Natural killer cell (primary cell): ENCODE results near the gene SLAMF8. TPM values are rescaled to one million over a fixed set of nuclear protein-coding genes. Genes with fewer than 3 reads are reported as not detected.

Experiments
- ATAC-seq, 3 donors: fragments of 150-1000 bp in 2 of 3; fragments of 200-7000 bp in 1 of 3; cut with Tn5 transposase; 1 replicate in 1 of 3; 2 replicates in 2 of 3; pipeline ENCODE4 v1.10.0; 2021; ENCODE audit warnings: mild to moderate bottlenecking in 2 of 3, moderate library complexity in 2 of 3
- DNase-seq, 2 donors: peaks; one replicate each; pipeline versions ENCODE4 v3.0.0 to v3.0.0-alpha.2; 2013 to 2021; ENCODE audit warnings: mixed read lengths in 1 of 2
- H3K27ac ChIP-seq: one replicate; pipeline ENCODE4 v1.5.1; 2013; ENCODE audit warnings: mild to moderate bottlenecking, low read length
- H3K27me3 ChIP-seq: one replicate; pipeline ENCODE4 v1.6.1; 2013; ENCODE audit warnings: low read length; ENCODE audit not compliant: control insufficient read depth, insufficient read depth
- H3K36me3 ChIP-seq: one replicate; pipeline ENCODE4 v1.6.1; 2013; ENCODE audit warnings: low read length; ENCODE audit not compliant: control insufficient read depth, insufficient read depth
- H3K4me1 ChIP-seq: one replicate; pipeline ENCODE4 v1.6.1; 2013; ENCODE audit warnings: low read length; ENCODE audit not compliant: control insufficient read depth, insufficient read depth
- H3K4me3 ChIP-seq: one replicate; pipeline ENCODE4 v1.5.1; 2013; ENCODE audit warnings: low read length
- H3K9me3 ChIP-seq: one replicate; pipeline ENCODE4 v1.6.1; 2013; ENCODE audit warnings: low read length; ENCODE audit not compliant: control insufficient read depth, insufficient read depth
- H3K27ac Mint-ChIP-seq, 2 donors: one replicate each; pipeline ENCODE4 v1.8.0; 2022; ENCODE audit warnings: mild to moderate bottlenecking in 2 of 2, mixed read lengths in 2 of 2, moderate library complexity in 1 of 2
- H3K27me3 Mint-ChIP-seq, 2 donors: one replicate each; pipeline ENCODE4 v1.8.0; 2022; ENCODE audit warnings: low read depth in 2 of 2, mixed read lengths in 2 of 2
- H3K36me3 Mint-ChIP-seq: one replicate; pipeline ENCODE4 v1.8.0; 2022; ENCODE audit warnings: mixed read lengths
- H3K4me1 Mint-ChIP-seq, 2 donors: one replicate each; pipeline ENCODE4 v1.8.0; 2022; ENCODE audit warnings: mixed read lengths in 2 of 2
- H3K4me3 Mint-ChIP-seq: one replicate; pipeline ENCODE4 v1.8.0; 2022; ENCODE audit warnings: mild to moderate bottlenecking, moderate library complexity, mixed read lengths
- H3K9me3 Mint-ChIP-seq, 2 donors: one replicate each; pipeline ENCODE4 v1.8.0; 2022; ENCODE audit warnings: mixed read lengths in 2 of 2
- CTCF ChIP-seq: fragments of 200-600 bp; IDR thresholded peaks from one replicate; pipeline ENCODE4 v1.8.0; 2022; ENCODE audit warnings: antibody characterized with exemption
- WGBS: methylation state at CpG from one replicate; pipeline ENCODE4 v1.1.7; 2013; ENCODE audit warnings: missing lambda C conversion rate; ENCODE audit not compliant: insufficient coverage; 5-methylcytosine and 5-hydroxymethylcytosine counted together
- intact Hi-C: fragments of 100-400 bp; cut with micrococcal nuclease; formaldehyde crosslinking; loops from one replicate; pipeline ENCODE4 v1.14.2; 2022
- total RNA-seq, 4 donors: library from RNA; stranded (reverse); fragments of 120-200 nt in 1 of 4; gene quantifications; one replicate each; pipeline versions ENCODE4 v1.2.3 to v1.2.4, GENCODE V29; 2013 to 2022

Gene SLAMF8
- total RNA-seq, 3 donors from 2014 or later (not counting 1 experiment from before 2014, with no cell fraction given) = 0.64 to 4.4 (median 2.8) TPM

- Mint-ChIP-seq H3K27me3 (peaks cover 20 to 25% of the 10 kb centered on the region in 2 donors), H3K27ac (peak overlapping the region; percentile 90 to 92), H3K9me3 (peaks cover 5 to 6% of the 10 kb centered on the region in 2 donors), H3K4me3 (peak overlapping the region; percentile 62), H3K36me3 (peaks cover 10% of the 10 kb centered on the region), H3K4me1 (peaks cover 80 to 87% of the 10 kb centered on the region in 2 donors)
- Histone ChIP-seq H3K27me3 (no peaks in the 10 kb centered on the region), H3K9me3 (peaks cover 24% of the 10 kb centered on the region), H3K36me3 (no peaks in the 10 kb centered on the region), H3K27ac (peak overlapping the region; percentile 42), H3K4me3 (peak overlapping the region; percentile 3), H3K4me1 (peaks cover 81% of the 10 kb centered on the region)
- intact Hi-C loops = loop anchor here (2.0 to 10.0 kb wide), 2 partner anchors 26 to 1248 kb away; no protein-coding TSS in a partner anchor
- WGBS = 58% methylated on average over 6 of the region's 6 CpGs
- ATAC-seq = peak; percentile 54 to 60 (median 59)
- no peak for TF ChIP-seq CTCF
- DNase-seq = peak; percentile 23 to 47
Measured at GRCh38 chr1:159827102-159827490, 423 bp downstream of the SLAMF8 start.

GRCh38 chr1:159827549-159827948, 876 bp downstream of the SLAMF8 start:
- ATAC-seq (peak in 2 of 3 donors; percentile 24 to 25), DNase-seq (peak in 1 of 2 donors; percentile 72)
- H3K27ac Mint-ChIP-seq = peak overlapping the region; percentile 90 to 92
- H3K9me3 Mint-ChIP-seq = peaks cover 5 to 6% of the 10 kb centered on the region in 2 donors
- H3K27me3 Mint-ChIP-seq = peaks cover 20 to 24% of the 10 kb centered on the region in 2 donors
- 35% methylated on average over 2 of the region's 3 CpGs for WGBS
- Histone ChIP-seq H3K4me1 (peaks cover 78% of the 10 kb centered on the region), H3K4me3 (no peak overlapping the region), H3K27ac (peak overlapping the region; percentile 42), H3K27me3 (no peaks in the 10 kb centered on the region), H3K9me3 (peaks cover 24% of the 10 kb centered on the region), H3K36me3 (no peaks in the 10 kb centered on the region)
- TF ChIP-seq CTCF = no peak
- H3K4me3 Mint-ChIP-seq = peak overlapping the region; percentile 62
- peaks cover 10% of the 10 kb centered on the region for H3K36me3 Mint-ChIP-seq
- intact Hi-C loops = loop anchor here (2.0 to 10.0 kb wide), 2 partner anchors 27 to 1247 kb away; no protein-coding TSS in a partner anchor
- H3K4me1 Mint-ChIP-seq = peaks cover 75 to 83% of the 10 kb centered on the region in 2 donors

GRCh38 chr1:159828176-159828575, 1.5 kb downstream of the SLAMF8 start:
- Mint-ChIP-seq H3K4me3 (peak overlapping the region; percentile 62), H3K36me3 (peaks cover 10% of the 10 kb centered on the region), H3K27ac (peak overlapping the region; percentile 90 to 92), H3K4me1 (peaks cover 71 to 76% of the 10 kb centered on the region in 2 donors), H3K9me3 (peaks cover 5 to 6% of the 10 kb centered on the region in 2 donors), H3K27me3 (peaks cover 19 to 20% of the 10 kb centered on the region in 2 donors)
- Histone ChIP-seq H3K36me3 (no peaks in the 10 kb centered on the region), H3K27me3 (no peaks in the 10 kb centered on the region), H3K9me3 (peaks cover 24% of the 10 kb centered on the region), H3K27ac (no peak overlapping the region), H3K4me3 (no peak overlapping the region), H3K4me1 (peaks cover 72% of the 10 kb centered on the region)
- intact Hi-C loops = loop anchor here (10.0 kb wide), 1 partner anchor 1247 kb away; no protein-coding TSS in a partner anchor
- ATAC-seq = no peak
- no peak for TF ChIP-seq CTCF
- no peak for DNase-seq
- WGBS = 77% methylated on average over 3 of the region's 3 CpGs
